HG03159 (cell line): Measurements from ENCODE around the gene NCAM1.
"Not testable (repeated sequence)": the region's sequence is repeated elsewhere in the genome, so short reads cannot be mapped to it uniquely, and the experiment has no call there.

ENCODE experiments used
- ATAC-seq: cut with Tn5 transposase; IDR thresholded peaks from one replicate; pipeline ENCODE4 v1.9.1; 2021; ENCODE audit warnings: mild to moderate bottlenecking, moderate library complexity; ENCODE audit not compliant: unreplicated experiment

Gene NCAM1

DNA sequence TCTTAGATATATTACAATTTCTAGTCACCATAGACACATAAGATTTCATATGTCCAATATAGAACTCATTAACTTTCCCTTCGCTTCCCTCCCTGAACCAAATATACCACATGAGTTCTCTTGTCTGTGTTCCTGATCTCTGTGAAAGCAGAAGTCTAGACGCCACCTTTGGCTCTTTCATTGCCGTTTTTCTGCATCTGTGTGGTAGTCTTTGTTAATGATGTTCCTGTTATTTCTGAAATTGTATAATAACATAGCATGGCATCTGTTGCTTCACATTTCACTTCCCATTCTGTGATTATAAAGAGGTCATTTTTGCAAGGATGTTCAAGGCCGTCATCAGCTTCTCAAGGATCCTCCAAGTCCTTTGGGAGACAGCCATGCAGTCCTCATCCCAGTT, 58.5 kb downstream of the NCAM1 start:
- ATAC-seq = no peak

DNA sequence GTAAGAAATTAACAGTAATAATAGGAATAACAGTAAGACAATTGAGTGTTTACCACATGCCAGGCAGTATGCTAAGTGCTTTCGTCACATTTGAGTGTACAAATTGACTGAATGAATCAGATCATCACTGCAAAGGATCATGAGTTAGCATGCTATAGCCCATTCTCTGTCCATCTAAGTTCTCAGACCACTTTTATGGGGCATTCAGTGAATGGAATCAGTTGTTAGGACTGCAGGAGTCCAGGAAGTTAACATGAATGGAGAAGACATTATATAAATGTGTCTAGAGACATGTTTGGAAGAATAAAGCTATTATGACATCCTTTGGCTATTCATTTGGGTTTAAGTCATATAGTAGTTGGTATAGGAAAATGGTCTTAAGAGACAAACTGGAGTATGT, 59.9 kb downstream of the NCAM1 start:
- no peak for ATAC-seq

DNA sequence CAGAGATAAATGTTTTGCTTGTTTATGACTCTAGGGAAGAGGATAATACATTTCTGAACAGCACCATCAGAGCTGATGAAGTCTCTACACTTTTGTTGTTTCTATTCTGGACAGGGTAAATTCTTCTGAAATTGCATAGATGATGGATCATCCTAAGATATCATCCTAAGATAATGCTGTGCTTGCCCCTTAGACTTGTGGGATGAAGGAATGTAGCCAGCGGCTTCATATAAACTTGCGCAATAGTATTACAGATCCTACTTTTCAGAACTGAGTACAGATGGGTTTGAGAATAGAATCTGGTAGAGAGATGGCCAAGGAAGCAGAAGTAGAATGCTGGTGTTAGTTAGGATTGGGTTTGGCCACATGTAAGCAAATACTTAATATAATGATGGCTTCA, 61.0 kb downstream of the NCAM1 start:
- no peak for ATAC-seq

DNA sequence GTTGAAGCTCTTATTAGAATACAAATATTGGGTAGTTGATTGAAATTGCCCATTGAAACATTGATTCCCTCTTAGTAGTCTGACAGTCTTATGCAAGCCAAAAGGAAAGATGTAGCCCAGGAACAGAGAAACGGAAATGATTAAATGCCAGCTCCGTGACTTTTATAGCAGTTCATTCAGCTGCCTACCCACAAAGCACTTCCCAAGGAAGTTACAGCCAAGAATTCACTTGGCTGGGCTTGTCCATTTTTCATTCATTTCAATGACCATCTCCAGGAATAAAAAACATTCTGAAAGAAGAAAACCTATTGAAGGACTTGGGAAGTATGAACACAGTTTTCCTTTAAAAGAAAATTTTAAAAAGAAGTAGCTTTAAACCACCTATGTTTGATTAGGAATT, 62.0 kb downstream of the NCAM1 start:
- ATAC-seq = no peak

GRCh38 chr11:113023986-113024385, 62.8 kb downstream of the NCAM1 start:
- no peak for ATAC-seq

DNA sequence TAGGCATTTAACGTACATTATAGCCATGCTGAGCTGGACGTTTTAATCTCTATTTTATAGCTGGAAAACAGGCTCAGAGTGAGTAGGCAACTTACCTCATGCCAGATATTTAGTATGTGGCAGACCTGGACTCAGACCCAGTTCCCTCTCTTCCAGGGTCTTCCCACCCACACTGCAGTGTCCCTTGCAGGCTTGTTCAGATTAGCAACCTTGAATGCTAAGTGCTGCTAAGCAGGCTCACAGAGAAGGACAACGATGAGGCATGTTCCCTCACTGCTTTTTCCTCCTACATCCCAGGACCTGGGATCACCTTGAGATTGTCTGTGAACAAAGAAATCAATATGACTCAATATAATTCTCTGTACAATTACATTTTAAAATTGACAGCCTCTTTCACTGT, 65.6 kb downstream of the NCAM1 start:
- no peak for ATAC-seq

DNA sequence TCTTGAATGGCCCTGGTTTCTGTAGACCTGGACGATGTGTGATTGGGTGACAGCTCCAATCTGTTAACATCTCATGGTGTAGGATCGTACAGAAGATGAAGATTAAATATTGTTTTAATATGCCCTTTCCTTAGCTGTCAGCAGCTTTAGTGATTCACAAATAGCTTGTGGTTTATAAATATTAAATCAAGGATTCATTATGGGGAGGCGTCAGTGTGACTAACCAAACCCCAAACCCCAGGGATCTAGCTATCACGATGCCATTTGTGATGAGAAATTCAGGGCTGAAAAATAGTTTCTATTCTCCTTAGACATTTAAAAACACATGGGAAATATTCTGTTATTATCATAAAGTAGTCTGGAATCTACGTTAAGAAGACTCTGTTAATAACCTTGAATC, 73.4 kb downstream of the NCAM1 start:
- ATAC-seq = no peak

DNA sequence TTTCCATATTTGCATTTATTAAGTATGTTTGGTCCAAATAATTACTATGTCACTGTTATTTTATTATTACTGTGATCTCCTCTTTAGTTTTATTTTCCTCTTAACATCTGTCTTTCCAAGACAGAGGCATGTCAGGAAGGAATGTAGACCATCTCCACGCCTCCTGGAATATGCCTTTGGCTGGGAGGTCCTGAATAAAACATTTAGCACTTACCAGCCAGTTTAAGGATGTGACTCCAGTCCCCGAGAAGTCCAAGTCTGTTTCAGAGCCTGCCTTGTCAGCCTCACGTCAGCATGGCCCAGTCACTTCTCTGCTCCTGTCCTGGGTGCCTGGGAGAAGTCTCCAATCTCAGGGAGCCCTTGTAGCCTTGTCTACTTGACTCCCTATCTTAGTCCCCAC, 74.5 kb downstream of the NCAM1 start:
- ATAC-seq = no peak

- no peak for ATAC-seq
These were observed 82.5 kb downstream of the NCAM1 start for GRCh38 chr11:113043698-113044097.

- ATAC-seq = no peak
These were observed 83.9 kb downstream of the NCAM1 start for GRCh38 chr11:113045146-113045545.

GRCh38 chr11:113046866-113047265, 85.6 kb downstream of the NCAM1 start:
- ATAC-seq = no peak

DNA sequence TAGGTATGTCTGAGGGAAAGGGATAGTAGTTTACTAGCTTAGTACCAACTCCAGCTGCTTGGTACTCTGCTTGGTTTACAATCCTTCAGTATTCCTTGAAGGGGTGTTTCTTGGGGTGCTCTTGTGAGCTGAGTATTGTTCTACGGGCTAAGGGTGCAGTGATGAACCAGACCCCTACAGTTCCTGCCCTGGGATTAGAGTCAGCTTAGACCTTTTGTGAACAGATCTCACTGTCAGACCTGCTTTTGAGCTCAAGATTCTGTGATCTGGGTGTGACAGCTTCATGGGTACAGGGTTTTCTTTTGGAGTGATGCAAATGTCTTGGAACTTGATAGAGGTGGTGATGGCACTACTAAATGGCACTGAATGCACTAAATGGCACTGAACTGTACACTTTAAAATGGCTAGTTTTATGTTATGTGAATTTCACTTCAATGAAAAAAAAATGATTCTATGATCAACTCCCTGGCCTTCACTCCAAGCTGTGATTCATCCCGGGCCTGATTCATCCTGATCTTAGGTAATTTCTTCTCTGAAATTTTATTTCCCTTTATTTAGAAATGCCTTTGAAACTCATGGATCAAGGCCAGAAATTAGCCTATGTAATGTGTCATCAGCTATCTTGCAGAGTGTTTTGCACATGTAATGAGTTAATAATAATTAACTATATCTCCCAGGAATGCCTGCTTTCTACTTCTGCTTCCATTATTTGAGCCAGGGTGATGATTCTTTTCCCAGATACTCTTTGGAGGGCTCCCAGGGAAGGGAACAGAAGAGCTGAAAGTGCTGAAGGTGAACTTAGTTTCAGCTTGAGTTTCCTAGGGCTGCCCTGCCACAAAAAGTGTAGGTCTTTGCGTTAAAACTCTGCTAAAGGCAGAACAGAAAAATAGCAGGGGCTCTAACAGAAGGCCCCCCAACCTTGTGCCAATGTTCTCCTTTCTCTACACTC, 87.9 kb downstream of the NCAM1 start:
- no peak for ATAC-seq

DNA sequence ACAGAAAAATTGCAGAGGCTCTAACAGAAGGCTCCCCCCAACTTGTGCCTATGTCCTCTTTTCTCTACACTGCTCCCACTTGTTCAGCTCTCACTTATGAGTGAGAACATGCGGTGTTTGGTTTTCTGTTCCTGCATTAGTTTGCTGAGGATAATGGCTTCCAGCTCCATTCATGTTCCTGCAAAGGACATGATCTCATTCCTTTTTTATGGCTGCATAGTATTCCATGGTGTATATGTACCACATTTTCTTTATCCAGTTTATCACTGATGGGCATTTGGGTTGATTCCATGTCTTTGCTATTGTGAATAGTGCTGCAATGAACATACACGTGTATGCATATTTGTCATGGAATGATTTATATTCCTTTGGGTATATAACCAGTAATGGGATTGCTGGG, 91.8 kb downstream of the NCAM1 start:
- ATAC-seq = not testable (repeated sequence)

GRCh38 chr11:113057038-113057437, 95.8 kb downstream of the NCAM1 start:
- no peak for ATAC-seq

DNA sequence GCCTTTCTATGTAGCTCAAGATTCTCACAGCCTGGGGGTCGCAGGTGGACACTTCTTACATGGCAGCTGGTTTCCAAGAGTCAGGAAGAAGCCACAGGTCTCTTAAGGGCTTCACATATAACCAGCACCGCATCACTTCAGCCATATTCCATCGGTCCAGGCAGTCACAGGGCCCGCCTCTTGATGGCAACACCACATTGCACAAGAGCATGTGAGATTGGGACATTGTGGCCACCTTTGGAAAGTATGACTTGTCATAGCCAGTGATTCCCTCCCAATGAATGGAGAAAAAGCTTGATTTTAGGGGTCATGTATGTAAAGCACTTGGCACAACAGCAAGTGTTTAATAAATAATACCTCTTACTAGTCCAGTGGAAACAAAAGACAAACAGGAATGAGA, 98.3 kb downstream of the NCAM1 start:
- no peak for ATAC-seq

DNA sequence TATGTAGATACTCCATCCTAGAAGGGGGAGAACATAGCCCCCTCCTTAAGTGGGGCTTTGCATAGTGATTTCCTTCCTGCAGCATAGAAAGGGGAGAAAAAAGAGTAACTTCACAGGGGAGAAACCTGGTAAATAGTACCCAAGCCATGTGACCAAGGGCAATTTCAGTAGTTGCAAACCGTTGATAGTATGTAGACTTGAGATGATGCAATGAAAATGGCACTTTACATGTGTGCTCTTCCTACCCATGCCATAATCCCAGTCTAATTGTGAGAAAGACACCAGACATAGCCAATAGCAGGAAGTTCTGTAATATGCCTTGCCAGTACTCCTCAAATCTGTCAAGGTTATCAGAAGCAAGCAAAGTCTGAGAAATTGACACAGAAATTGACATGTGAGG, 104.1 kb downstream of the NCAM1 start:
- ATAC-seq = no peak

DNA sequence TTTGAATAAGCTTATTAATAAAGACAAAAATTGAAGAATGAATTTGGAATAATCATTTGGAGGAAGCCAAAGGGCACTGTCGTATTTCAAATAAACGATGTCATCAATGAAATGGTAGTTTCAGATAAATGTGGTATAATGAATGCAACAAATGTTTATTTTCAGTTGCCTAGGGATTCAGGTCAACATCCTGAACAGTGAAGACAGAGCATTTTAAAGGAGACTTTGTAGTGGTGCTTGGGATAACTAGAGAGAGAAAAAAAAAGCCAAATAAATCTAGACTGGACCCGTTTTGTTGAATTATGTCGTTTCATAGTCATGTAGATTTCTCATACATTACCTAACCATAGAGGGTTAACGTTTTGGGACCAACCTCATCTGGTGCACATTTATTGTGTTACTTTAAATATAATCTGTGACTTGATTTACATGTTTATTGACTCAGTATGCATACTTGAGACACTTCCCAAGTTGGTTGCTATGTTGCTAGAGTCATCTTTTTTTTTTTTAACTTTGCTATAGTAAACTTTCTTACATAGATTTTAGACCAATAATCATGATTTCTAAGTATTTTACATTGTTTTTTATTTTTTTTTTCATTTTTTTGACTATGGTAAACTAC, 111.1 kb downstream of the NCAM1 start:
- ATAC-seq = no peak

GRCh38 chr11:113073290-113073953, 112.2 kb downstream of the NCAM1 start:
- no peak for ATAC-seq

DNA sequence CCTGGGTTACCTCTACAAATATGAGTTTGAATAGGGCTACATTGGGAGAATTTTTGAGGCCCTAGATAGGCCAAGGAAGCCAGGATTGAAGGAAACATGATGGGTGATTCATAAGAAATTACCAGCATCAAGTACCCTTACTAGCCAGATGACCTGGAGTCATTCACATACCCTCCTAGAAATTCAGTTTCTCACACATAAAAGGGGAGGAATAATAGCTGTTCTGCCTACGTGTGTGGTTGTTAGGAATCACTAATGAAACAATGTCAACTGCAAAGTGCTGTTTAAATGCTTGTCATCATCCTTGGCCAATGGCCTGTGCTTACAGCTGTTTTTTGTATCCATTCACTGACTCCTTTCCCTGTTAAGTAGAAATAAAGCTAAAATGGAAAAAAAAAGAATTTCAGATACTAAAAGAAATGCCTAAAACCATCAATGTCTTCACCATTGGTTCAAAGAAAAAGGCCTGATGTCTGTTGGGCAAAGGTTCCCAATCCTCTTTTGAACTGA, 114.4 kb downstream of the NCAM1 start:
- no peak for ATAC-seq

DNA sequence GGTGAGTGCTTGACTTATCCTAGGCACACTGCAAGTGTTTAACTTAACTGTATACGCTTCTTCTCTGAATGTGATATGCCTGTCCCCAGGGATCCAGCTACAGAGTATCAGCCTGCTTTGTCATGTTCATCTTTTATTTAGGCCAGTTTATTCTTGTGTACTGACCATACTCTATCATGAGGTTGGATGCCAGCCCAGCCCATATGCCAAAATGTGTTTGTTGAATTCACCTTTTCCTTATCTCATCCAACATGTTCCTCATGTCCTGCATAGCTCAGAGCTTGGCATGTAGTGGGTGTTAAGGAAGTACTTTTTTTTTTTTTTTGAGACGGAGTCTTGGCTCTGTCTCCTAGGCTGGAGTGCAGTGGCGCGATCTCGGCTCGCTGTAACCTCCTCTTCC, 116.2 kb downstream of the NCAM1 start:
- no peak for ATAC-seq

GRCh38 chr11:113082341-113082955, 121.2 kb downstream of the NCAM1 start:
- ATAC-seq = no peak
